ENCODE results near the gene FMNL2.

DNA sequence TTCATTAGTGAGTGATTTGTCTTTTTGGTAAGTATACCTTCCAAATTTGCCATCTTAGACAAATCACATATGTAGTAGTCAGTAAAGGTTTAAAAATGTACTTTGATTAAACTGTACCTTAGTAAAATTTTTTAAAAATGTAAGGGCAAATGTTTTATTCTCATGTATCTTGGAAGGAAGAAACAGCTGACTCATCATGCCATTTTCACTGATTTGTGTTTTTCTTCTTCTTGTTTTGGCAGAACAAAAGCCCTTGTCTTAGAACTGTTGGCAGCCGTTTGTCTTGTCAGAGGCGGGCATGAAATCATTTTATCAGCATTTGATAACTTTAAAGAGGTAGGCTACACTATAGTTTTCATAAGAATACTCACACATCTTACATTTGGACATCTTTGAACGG lies 245.7 kb downstream of the FMNL2 start:
- no peak for TF ChIP-seq TCF4 (CRISPR knock-in tag; IDR thresholded peaks at IDR 0.05; ENCODE audit: borderline replicate concordance)
- no peak for TF ChIP-seq ZNF8 (CRISPR knock-in tag; IDR thresholded peaks at IDR 0.05)
